Measurements from ENCODE around the gene XPNPEP3.
"Not testable (repeated sequence)": the region's sequence is repeated elsewhere in the genome, so short reads cannot be mapped to it uniquely, and the experiment has no call there.

XPNPEP3 gene

GRCh38 chr22:40862013-40862412, 5.1 kb downstream of the XPNPEP3 start, which contains the start of gene DNAJB7:
TSS of gene DNAJB7 (minus strand) at chr22:40862113. CDS start at chr22:40861994, 119 bp downstream.
- Histone ChIP-seq H3F3A (ENCODE audit: insufficient read depth) (peaks cover 8% of the 10 kb centered on the region; the same call in 1 of the 2 replicates), H2AFZ (ENCODE audit: low read depth, low read length, severe bottlenecking) (no peak within 1 kb of the TSS), H4K20me1 (ENCODE audit: low read depth, low read length) (no peaks in the 10 kb centered on the region), H3K79me2 (ENCODE audit: insufficient read depth, low read length) (peaks cover 56% of the 10 kb centered on the region), H3K9ac (ENCODE audit: low read length) (no peak within 1 kb of the TSS), H3K27me3 (ENCODE audit: low read length) (no peaks in the 10 kb centered on the region), H3K4me3 (ENCODE audit: insufficient read depth, low read length, poor library complexity, severe bottlenecking) (no peak within 1 kb of the TSS), H3K4me2 (ENCODE audit: low read depth, low read length, poor library complexity, severe bottlenecking) (no peak within 1 kb of the TSS), H3K27ac (ENCODE audit: low read depth, low read length) (no peak within 1 kb of the TSS), H3K9me2 (replicated peaks; ENCODE audit: insufficient read depth, low read length) (no peaks in the 10 kb centered on the region), H3K36me3 (ENCODE audit: low read length) (peaks cover 6% of the 10 kb centered on the region; the same call in 1 of the 2 replicates), H3K9me3 (ENCODE audit: insufficient read depth, low read length) (no peaks in the 10 kb centered on the region)
- TF ChIP-seq EZH2phosphoT487 (conservative IDR thresholded peaks at IDR 0.05; ENCODE audit: low read length) (no peak), CTCF (IDR thresholded peaks at IDR 0.05; ENCODE audit: insufficient read depth, low read length, poor library complexity, severe bottlenecking) (no peak)

- Histone ChIP-seq H3K36me3 (ENCODE audit: low read length) (peaks cover 6% of the 10 kb centered on the region; the same call in 1 of the 2 replicates), H3K79me2 (ENCODE audit: insufficient read depth, low read length) (peaks cover 51% of the 10 kb centered on the region), H3K27me3 (ENCODE audit: low read length) (no peaks in the 10 kb centered on the region), H3K9ac (ENCODE audit: low read length) (no peak overlapping the region), H3K9me2 (replicated peaks; ENCODE audit: insufficient read depth, low read length) (no peaks in the 10 kb centered on the region), H3K4me2 (ENCODE audit: low read depth, low read length, poor library complexity, severe bottlenecking) (no peak overlapping the region), H3K4me3 (ENCODE audit: insufficient read depth, low read length, poor library complexity, severe bottlenecking) (no peak overlapping the region), H4K20me1 (ENCODE audit: low read depth, low read length) (no peaks in the 10 kb centered on the region), H2AFZ (ENCODE audit: low read depth, low read length, severe bottlenecking) (no peak overlapping the region), H3F3A (ENCODE audit: insufficient read depth) (peaks cover 8% of the 10 kb centered on the region; the same call in 1 of the 2 replicates), H3K9me3 (ENCODE audit: insufficient read depth, low read length) (no peaks in the 10 kb centered on the region), H3K27ac (ENCODE audit: low read depth, low read length) (no peak overlapping the region)
- TF ChIP-seq CTCF (IDR thresholded peaks at IDR 0.05; ENCODE audit: insufficient read depth, low read length, poor library complexity, severe bottlenecking) (no peak), EZH2phosphoT487 (conservative IDR thresholded peaks at IDR 0.05; ENCODE audit: low read length) (no peak)
Observed at GRCh38 chr22:40862537-40862936, 5.6 kb downstream of the XPNPEP3 start.

GRCh38 chr22:40867109-40867508, 10.2 kb downstream of the XPNPEP3 start:
- Histone ChIP-seq H3K9me2 (replicated peaks; ENCODE audit: insufficient read depth, low read length) (no peaks in the 10 kb centered on the region), H2AFZ (ENCODE audit: low read depth, low read length, severe bottlenecking) (no peak overlapping the region), H3K4me2 (ENCODE audit: low read depth, low read length, poor library complexity, severe bottlenecking) (no peak overlapping the region), H4K20me1 (ENCODE audit: low read depth, low read length) (no peaks in the 10 kb centered on the region), H3K9me3 (ENCODE audit: insufficient read depth, low read length) (no peaks in the 10 kb centered on the region), H3K27ac (ENCODE audit: low read depth, low read length) (no peak overlapping the region), H3F3A (ENCODE audit: insufficient read depth) (no peaks in the 10 kb centered on the region), H3K36me3 (ENCODE audit: low read length) (no peaks in the 10 kb centered on the region; the same call in 1 of the 2 replicates), H3K27me3 (ENCODE audit: low read length) (no peaks in the 10 kb centered on the region), H3K9ac (ENCODE audit: low read length) (no peak overlapping the region), H3K79me2 (ENCODE audit: insufficient read depth, low read length) (peaks cover 10% of the 10 kb centered on the region; the same call in 1 of the 2 replicates), H3K4me3 (ENCODE audit: insufficient read depth, low read length, poor library complexity, severe bottlenecking) (no peak overlapping the region)
- TF ChIP-seq EZH2phosphoT487 (conservative IDR thresholded peaks at IDR 0.05; ENCODE audit: low read length) (no peak), CTCF (IDR thresholded peaks at IDR 0.05; ENCODE audit: insufficient read depth, low read length, poor library complexity, severe bottlenecking) (no peak)

- not testable (repeated sequence) for H3K9ac ChIP-seq (ENCODE audit: low read length); H3K9me3 ChIP-seq (ENCODE audit: insufficient read depth, low read length); H3K27me3 ChIP-seq (ENCODE audit: low read length); H3K27ac ChIP-seq (ENCODE audit: low read depth, low read length); H3K4me2 ChIP-seq (ENCODE audit: low read depth, low read length, poor library complexity, severe bottlenecking); H3K4me3 ChIP-seq (ENCODE audit: insufficient read depth, low read length, poor library complexity, severe bottlenecking); H3F3A ChIP-seq (ENCODE audit: insufficient read depth); H4K20me1 ChIP-seq (ENCODE audit: low read depth, low read length); H3K79me2 ChIP-seq (ENCODE audit: insufficient read depth, low read length); H3K36me3 ChIP-seq (ENCODE audit: low read length); H3K9me2 ChIP-seq (replicated peaks; ENCODE audit: insufficient read depth, low read length); H2AFZ ChIP-seq (ENCODE audit: low read depth, low read length, severe bottlenecking)
Observed at GRCh38 chr22:40868379-40868778, 11.4 kb downstream of the XPNPEP3 start.
